ENCODE data around the gene ELP1.

The ELP1 gene

GRCh38 chr9:108883085-108883484, 50.8 kb downstream of the ELP1 start:
- H3K4me3 ChIP-seq (replicated peaks; ENCODE audit: low read depth, low read length): no peak overlapping the region
- no peak for TF ChIP-seq CTCF (IDR thresholded peaks at IDR 0.05; ENCODE audit: low read depth, low read length, missing control alignments)
- no peak for DNase-seq (ENCODE audit: extremely low read depth, low read depth)

- H3K4me3 ChIP-seq (replicated peaks; ENCODE audit: low read depth, low read length): no peak overlapping the region
- no peak for DNase-seq (ENCODE audit: extremely low read depth, low read depth)
- TF ChIP-seq CTCF (IDR thresholded peaks at IDR 0.05; ENCODE audit: low read depth, low read length, missing control alignments): no peak
Measured at GRCh38 chr9:108882052-108882888, 51.7 kb downstream of the ELP1 start.

- no peak for DNase-seq (ENCODE audit: extremely low read depth, low read depth)
- TF ChIP-seq CTCF (IDR thresholded peaks at IDR 0.05; ENCODE audit: low read depth, low read length, missing control alignments): no peak
- H3K4me3 ChIP-seq (replicated peaks; ENCODE audit: low read depth, low read length): no peak overlapping the region
Measured at GRCh38 chr9:108880738-108881316, 53.1 kb downstream of the ELP1 start.

GRCh38 chr9:108877524-108877923, 56.4 kb downstream of the ELP1 start:
- TF ChIP-seq CTCF (IDR thresholded peaks at IDR 0.05; ENCODE audit: low read depth, low read length, missing control alignments): no peak
- H3K4me3 ChIP-seq (replicated peaks; ENCODE audit: low read depth, low read length): no peak overlapping the region
- no peak for DNase-seq (ENCODE audit: extremely low read depth, low read depth)

- DNase-seq (ENCODE audit: extremely low read depth, low read depth): no peak
- TF ChIP-seq CTCF (IDR thresholded peaks at IDR 0.05; ENCODE audit: low read depth, low read length, missing control alignments): no peak
- no peak overlapping the region for H3K4me3 ChIP-seq (replicated peaks; ENCODE audit: low read depth, low read length)
Measured at GRCh38 chr9:108876425-108876824, 57.5 kb downstream of the ELP1 start.

- no peak for TF ChIP-seq CTCF (IDR thresholded peaks at IDR 0.05; ENCODE audit: low read depth, low read length, missing control alignments)
- DNase-seq (ENCODE audit: extremely low read depth, low read depth): no peak
- no peak overlapping the region for H3K4me3 ChIP-seq (replicated peaks; ENCODE audit: low read depth, low read length)
Measured at GRCh38 chr9:108874058-108874788, 59.7 kb downstream of the ELP1 start.

Data from HFF-Myc (cell line).